Prostate gland (tissue), 2 donors: ENCODE measurements around the gene GUCY1B1. TPM values are rescaled to one million over a fixed set of nuclear protein-coding genes. Genes with fewer than 3 reads are reported as not detected.
"Not testable (repeated sequence)": the region's sequence is repeated elsewhere in the genome, so short reads cannot be mapped to it uniquely, and the experiment has no call there.

ENCODE experiments used
- DNase-seq: peaks from one replicate; pipeline ENCODE4 v3.0.0-alpha.2; 2019; ENCODE audit warnings: low spot score
- H3K27ac ChIP-seq, 2 donors: fragments of 200-600 bp; sonication (generic); 2 replicates each; pipeline ENCODE4 v1.5.1; 2017 to 2019
- H3K27me3 ChIP-seq: fragments of 200-600 bp; sonication (generic); replicated peaks from 2 replicates; pipeline ENCODE4 v1.5.1; 2019; ENCODE audit not compliant: insufficient read depth
- H3K36me3 ChIP-seq, 2 donors: fragments of 200-600 bp; sonication (generic); 1 replicate in 1 of 2; 2 replicates in 1 of 2; pipeline versions ENCODE4 v1.5.1 to v1.8.1; 2017 to 2019
- H3K4me1 ChIP-seq: fragments of 200-600 bp; sonication (generic); replicated peaks from 2 replicates; pipeline ENCODE4 v1.5.1; 2019
- H3K4me3 ChIP-seq, 2 donors: fragments of 200-600 bp; sonication (generic); 2 replicates each; pipeline ENCODE4 v1.5.1; 2017 to 2019
- H3K9me3 ChIP-seq: fragments of 200-600 bp; sonication (generic); 2 replicates; pipeline ENCODE4 v1.5.1; 2017
- POLR2A ChIP-seq: fragments of 450-650 bp; IDR thresholded peaks from one replicate; pipeline ENCODE4 v1.6.1; 2016; ENCODE audit warnings: antibody characterized with exemption, mild to moderate bottlenecking
- POLR2AphosphoS5 ChIP-seq: sonication (generic); formaldehyde crosslinking; IDR thresholded peaks from one replicate; pipeline ENCODE4 v1.6.1; 2017; ENCODE audit warnings: antibody characterized with exemption
- WGBS: methylation state at CpG from one replicate; pipeline ENCODE4 v1.1.5; 2018; 5-methylcytosine and 5-hydroxymethylcytosine counted together
- intact Hi-C: fragments of 100-400 bp; cut with DNase I; formaldehyde crosslinking; loops from one replicate; pipeline ENCODE4 v1.14.2; 2022
- total RNA-seq, 2 donors: library from RNA; depleted of rRNA; stranded (reverse); fragments of >200 nt; gene quantifications; one replicate each; pipeline ENCODE4 v1.1.0, GENCODE V29; 2016
- TF ChIP-seq, protein P1 (sequence below), 4 experiments: fragments of 200-600 bp in 2 of 4; fragments of 450-650 bp in 2 of 4; sonication (generic) in 2 of 4; IDR thresholded peaks; 1 replicate in 3 of 4; 2 replicates in 1 of 4; pipeline ENCODE4 v1.5.1; 2016 to 2019; ENCODE audit warnings: antibody characterized with exemption in 4 of 4, mild to moderate bottlenecking in 2 of 4, moderate library complexity in 2 of 4

Gene GUCY1B1
- total RNA-seq, 2 donors from 2014 or later = 5.6 to 12.6 TPM

DNA sequence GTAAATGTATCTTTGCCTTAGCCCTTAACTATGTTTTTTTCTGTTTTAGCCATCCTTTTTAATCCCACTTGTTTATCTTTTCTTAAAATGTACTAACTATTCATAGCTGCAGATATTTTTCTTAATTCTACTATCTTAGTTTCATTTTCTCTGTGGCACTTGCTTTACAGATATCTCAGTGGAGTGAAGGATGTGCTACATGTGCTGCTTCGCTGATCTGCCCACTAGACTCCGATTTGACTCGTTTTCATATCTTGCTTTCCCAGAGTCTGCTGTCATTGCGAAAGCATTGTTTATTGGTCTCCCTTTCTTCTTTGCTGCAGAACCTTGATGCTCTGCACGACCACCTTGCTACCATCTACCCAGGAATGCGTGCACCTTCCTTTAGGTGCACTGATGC is 30.6 kb downstream of the GUCY1B1 start:
- WGBS = 72% methylated on average over 6 of the region's 6 CpGs
- Histone ChIP-seq H3K27me3 (no peaks in the 10 kb centered on the region), H3K4me3 (no peak overlapping the region), H3K27ac (no peak overlapping the region), H3K36me3 (no peaks in the 10 kb centered on the region), H3K9me3 (no peaks in the 10 kb centered on the region), H3K4me1 (no peaks in the 10 kb centered on the region)
- intact Hi-C loops = loop anchor here (5.0 to 10.0 kb wide), 3 partner anchors 265 to 385 kb away; no protein-coding TSS in a partner anchor
- TF ChIP-seq POLR2AphosphoS5 (no peak), POLR2A (no peak)
- TF ChIP-seq, protein P1, sequence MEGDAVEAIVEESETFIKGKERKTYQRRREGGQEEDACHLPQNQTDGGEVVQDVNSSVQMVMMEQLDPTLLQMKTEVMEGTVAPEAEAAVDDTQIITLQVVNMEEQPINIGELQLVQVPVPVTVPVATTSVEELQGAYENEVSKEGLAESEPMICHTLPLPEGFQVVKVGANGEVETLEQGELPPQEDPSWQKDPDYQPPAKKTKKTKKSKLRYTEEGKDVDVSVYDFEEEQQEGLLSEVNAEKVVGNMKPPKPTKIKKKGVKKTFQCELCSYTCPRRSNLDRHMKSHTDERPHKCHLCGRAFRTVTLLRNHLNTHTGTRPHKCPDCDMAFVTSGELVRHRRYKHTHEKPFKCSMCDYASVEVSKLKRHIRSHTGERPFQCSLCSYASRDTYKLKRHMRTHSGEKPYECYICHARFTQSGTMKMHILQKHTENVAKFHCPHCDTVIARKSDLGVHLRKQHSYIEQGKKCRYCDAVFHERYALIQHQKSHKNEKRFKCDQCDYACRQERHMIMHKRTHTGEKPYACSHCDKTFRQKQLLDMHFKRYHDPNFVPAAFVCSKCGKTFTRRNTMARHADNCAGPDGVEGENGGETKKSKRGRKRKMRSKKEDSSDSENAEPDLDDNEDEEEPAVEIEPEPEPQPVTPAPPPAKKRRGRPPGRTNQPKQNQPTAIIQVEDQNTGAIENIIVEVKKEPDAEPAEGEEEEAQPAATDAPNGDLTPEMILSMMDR (IDR thresholded peaks at IDR 0.05) = no peak
- no peak for DNase-seq

DNA sequence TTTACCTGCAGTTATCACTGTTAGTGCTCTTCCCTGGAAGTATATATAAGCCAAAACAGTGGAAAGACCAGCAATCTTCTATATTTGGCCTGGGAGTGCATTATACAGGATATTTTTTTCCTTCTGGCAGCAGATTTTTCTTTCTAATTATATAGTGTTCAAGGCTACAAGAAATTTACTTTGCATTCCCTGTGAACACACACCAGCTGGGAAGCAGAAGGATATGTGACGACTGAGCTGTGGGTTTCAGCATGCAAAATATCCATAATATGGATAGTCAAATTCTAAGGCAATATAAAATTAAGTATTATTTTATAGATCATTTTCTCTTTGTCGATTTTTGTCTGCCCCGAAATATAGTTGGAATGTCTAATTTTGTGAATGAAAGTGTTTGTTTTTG is 31.2 kb downstream of the GUCY1B1 start:
- H3K27me3 ChIP-seq = no peaks in the 10 kb centered on the region
- no peaks in the 10 kb centered on the region for H3K9me3 ChIP-seq
- no peak for DNase-seq
- no peak overlapping the region for H3K4me3 ChIP-seq
- no peak overlapping the region for H3K27ac ChIP-seq
- no peaks in the 10 kb centered on the region for H3K36me3 ChIP-seq
- no peaks in the 10 kb centered on the region for H3K4me1 ChIP-seq
- TF ChIP-seq POLR2AphosphoS5 = no peak
- TF ChIP-seq, protein P1 (IDR thresholded peaks at IDR 0.05) = no peak
- TF ChIP-seq POLR2A = no peak
- 96% methylated on average over 3 of the region's 3 CpGs for WGBS
- intact Hi-C loops = loop anchor here (5.0 to 10.0 kb wide), 3 partner anchors 265 to 385 kb away; no protein-coding TSS in a partner anchor

DNA sequence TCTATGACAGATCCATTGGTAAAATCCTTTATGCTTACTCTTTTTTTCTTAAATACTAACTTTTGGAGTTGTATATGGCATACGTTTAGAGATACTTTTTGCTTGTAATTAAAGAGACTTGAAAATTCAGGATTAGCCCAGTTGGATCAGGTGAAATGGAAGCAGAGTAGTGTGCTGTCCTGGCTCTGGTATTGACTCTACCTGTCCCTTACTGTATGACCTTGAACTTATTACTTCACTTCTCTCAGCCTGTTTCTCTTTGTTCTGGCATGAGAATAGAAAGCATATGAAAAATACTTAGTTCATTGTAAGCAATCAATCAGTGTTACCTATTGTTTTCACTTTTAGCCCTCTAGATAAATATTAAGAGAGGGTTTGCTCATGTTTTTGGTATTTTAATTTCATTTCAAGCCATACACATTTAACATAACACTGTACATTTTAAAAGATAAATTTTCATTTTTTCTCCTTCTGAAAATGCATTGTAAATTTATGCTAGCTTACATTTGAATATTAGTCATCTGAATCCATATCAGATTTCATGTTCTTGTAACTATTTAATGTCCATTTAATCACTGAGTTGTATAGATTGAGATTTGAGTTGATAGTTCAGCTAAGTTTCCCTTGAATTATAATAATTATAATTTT is 35.9 kb downstream of the GUCY1B1 start:
- Histone ChIP-seq H3K4me3 (no peak overlapping the region), H3K27me3 (no peaks in the 10 kb centered on the region), H3K36me3 (no peaks in the 10 kb centered on the region), H3K4me1 (no peaks in the 10 kb centered on the region), H3K9me3 (no peaks in the 10 kb centered on the region), H3K27ac (no peak overlapping the region)
- 88% methylated on average over 1 of the region's 1 CpG for WGBS
- DNase-seq = no peak
- TF ChIP-seq, protein P1 (IDR thresholded peaks at IDR 0.05) = no peak
- TF ChIP-seq POLR2A (no peak), POLR2AphosphoS5 (no peak)
- intact Hi-C loops = no loop called here

DNA sequence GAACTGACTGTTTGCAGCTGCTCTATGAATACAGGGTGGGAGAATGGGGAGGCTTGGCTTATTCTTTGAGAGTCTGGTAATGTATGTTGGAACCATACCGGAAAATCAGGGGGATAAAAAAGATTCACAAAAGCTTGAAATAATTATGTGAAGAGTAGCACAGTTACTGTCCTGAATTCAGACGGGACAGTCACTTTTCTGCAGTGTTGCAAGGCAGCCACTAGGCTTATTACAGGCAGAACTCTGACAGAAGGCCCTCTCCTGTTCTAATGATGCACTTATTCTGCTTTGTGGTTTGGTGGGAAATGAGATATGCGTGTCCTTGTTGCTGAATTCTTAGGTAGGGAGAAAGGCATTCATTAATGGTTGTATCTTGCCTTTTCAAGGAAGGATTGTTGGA is 37.2 kb downstream of the GUCY1B1 start:
- DNase-seq = no peak
- intact Hi-C loops = no loop called here
- H3K9me3 ChIP-seq = no peaks in the 10 kb centered on the region
- H3K4me3 ChIP-seq = no peak overlapping the region
- H3K36me3 ChIP-seq = no peaks in the 10 kb centered on the region
- no peaks in the 10 kb centered on the region for H3K4me1 ChIP-seq
- TF ChIP-seq, protein P1 (IDR thresholded peaks at IDR 0.05) = no peak
- TF ChIP-seq POLR2A (no peak), POLR2AphosphoS5 (no peak)
- H3K27me3 ChIP-seq = no peaks in the 10 kb centered on the region
- WGBS = 60% methylated on average over 3 of the region's 3 CpGs
- no peak overlapping the region for H3K27ac ChIP-seq

DNA sequence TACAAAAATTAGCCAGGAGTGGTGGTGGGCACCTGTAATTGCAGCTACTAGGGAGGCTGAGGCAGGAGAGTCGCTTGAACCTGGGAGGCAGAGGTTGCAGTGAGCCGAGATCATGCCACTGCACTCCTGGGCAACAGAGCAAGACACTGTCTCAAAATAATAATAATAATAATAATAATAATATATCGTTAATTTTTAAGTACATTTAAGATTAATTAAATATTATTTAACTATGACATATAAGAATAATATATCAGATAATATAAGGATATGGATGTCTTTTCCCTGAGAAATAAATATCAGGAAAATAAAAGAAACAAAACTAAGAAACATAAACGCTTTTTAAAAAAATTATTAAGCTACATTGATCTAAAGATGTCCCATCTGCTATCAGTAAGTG is 38.8 kb downstream of the GUCY1B1 start:
- WGBS = 95% methylated on average over 4 of the region's 4 CpGs
- H3K4me1 ChIP-seq, H3K27ac ChIP-seq, DNase-seq, H3K36me3 ChIP-seq, H3K27me3 ChIP-seq, H3K9me3 ChIP-seq, H3K4me3 ChIP-seq, intact Hi-C loops: not testable (repeated sequence)
